Measurements from ENCODE around the gene CD109. TPM values are rescaled to one million over a fixed set of nuclear protein-coding genes. Genes with fewer than 3 reads are reported as not detected.

The CD109 gene
- total RNA-seq, 4 donors from 2014 or later = 1.3 to 3.8 (median 2.8) TPM

DNA sequence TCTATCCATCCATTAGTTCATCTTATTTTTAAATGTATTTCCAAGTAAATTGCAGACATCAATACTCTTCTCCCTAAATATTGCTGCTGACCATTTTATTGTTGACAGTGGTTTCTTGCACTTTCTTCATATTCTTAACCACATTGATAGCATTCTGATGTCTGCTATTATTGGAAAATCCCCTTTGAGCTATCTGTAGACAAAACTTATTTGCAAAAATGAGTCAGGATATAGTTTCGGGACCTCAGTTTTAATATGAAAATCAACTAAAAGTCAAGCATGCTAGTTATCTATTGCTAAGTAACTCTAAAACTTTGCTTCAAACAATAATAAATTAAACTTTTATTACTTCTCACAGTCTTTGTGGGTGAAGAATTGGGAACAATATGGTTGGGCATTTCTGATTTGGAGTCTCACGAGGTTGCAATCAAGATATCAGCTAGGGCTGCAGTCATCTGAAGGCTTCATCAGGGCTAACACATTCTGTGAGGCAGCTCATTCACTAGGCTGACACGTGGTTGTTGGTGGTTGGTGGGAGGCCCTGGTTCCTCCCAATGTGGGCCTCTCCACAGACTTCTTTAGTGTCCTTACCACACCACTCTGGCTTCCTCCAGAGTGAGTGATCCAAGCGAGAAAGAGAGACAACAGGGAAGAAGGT lies 32.7 kb downstream of the CD109 start:
- no peaks in the 10 kb centered on the region for H3K36me3 ChIP-seq
- TF ChIP-seq CTCF (IDR thresholded peaks at IDR 0.05 in 4 of 5, conservative IDR thresholded peaks at IDR 0.05 in 1 of 5) (no peak), POLR2A (IDR thresholded peaks at IDR 0.05) (no peak)
- no peaks in the 10 kb centered on the region for H3K4me1 ChIP-seq
- in situ Hi-C loops (cut with MboI; ENCODE audit: low sequenced_read_pairs in 4 of 4) = loop anchor here in 1 of 4 donors (25.0 kb wide), 1 partner anchor 1484 kb away; the partner anchor contains the start of gene COL12A1
- no peak overlapping the region for H3K4me3 ChIP-seq
- H3K9me3 ChIP-seq = no peaks in the 10 kb centered on the region
- ATAC-seq = no peak
- H3K27ac ChIP-seq = no peak overlapping the region
- no peak for DNase-seq
- intact Hi-C loops (cut with DNase I; ENCODE audit: low total_unique reads) = no loop called here
- H3K27me3 ChIP-seq = no peaks in the 10 kb centered on the region

- Histone ChIP-seq H3K27ac (no peak overlapping the region), H3K36me3 (no peaks in the 10 kb centered on the region), H3K27me3 (no peaks in the 10 kb centered on the region), H3K4me3 (no peak overlapping the region), H3K9me3 (no peaks in the 10 kb centered on the region), H3K4me1 (no peaks in the 10 kb centered on the region)
- intact Hi-C loops (cut with DNase I; ENCODE audit: low total_unique reads) = loop anchor here (10.0 kb wide), 1 partner anchor 216 kb away; no protein-coding TSS in a partner anchor
- DNase-seq (no peak), ATAC-seq (no peak)
- no peak for TF ChIP-seq POLR2A (IDR thresholded peaks at IDR 0.05)
- no peak for TF ChIP-seq CTCF (IDR thresholded peaks at IDR 0.05 in 4 of 5, conservative IDR thresholded peaks at IDR 0.05 in 1 of 5)
- in situ Hi-C loops (cut with MboI; ENCODE audit: low sequenced_read_pairs in 4 of 4) = loop anchor here (10.0 to 25.0 kb wide), 3 partner anchors 56 to 1484 kb away; partner anchors contain the start of gene COL12A1 (in 1 of the 4)
Measured at GRCh38 chr6:73731285-73731684, 35.3 kb downstream of the CD109 start.

DNA sequence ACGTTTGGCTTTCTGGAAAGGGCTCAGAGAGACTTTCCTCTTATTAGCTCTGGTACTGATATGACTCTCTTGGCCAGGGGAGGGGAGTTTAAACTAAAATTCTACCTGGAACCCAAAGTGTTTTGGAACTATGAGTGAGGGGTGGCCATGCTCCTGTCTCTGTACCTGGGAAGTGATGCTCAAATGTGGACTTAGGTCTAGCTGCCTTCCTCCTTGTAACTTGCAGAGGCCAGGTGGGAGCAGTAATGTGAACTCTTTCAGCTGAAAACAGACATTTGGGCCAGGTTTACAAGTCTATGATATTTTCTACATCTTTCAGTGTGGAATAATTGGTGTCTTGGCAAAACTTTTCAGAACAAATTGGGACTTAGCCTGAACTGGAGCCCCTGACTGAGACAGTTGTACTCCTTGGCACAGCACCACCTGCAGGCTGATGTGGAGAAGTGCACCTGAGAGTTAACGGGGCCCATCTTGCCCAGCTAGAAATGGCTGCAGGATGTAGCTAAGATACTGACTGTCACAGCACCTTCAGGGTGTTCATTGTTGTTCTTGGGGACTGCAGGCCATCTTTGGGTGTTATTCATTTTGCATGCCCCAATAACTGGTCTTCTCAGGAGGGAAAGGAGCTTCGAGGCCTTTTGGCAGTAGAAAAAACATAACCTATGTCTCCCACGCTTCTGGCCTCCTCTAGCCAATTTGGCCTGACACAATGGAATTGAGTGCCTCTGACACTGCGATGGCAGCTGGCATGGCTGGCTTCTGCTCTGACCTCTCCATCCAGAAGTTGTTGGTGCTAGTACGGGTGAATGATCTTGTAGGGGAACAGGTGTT lies 37.1 kb downstream of the CD109 start:
- no peaks in the 10 kb centered on the region for H3K27me3 ChIP-seq
- in situ Hi-C loops (cut with MboI; ENCODE audit: low sequenced_read_pairs in 4 of 4) = loop anchor here (10.0 to 25.0 kb wide), 3 partner anchors 58 to 1482 kb away; partner anchors contain the start of gene COL12A1 (in 1 of the 4)
- ATAC-seq = peak; percentile 45 to 65
- TF ChIP-seq CTCF (IDR thresholded peaks at IDR 0.05 in 4 of 5, conservative IDR thresholded peaks at IDR 0.05 in 1 of 5) (peak; percentile 55 to 77 (median 68)), POLR2A (IDR thresholded peaks at IDR 0.05) (no peak)
- intact Hi-C loops (cut with DNase I; ENCODE audit: low total_unique reads) = loop anchor here (1.0 to 10.0 kb wide), 2 partner anchors 58 to 218 kb away; no protein-coding TSS in a partner anchor
- no peaks in the 10 kb centered on the region for H3K9me3 ChIP-seq
- no peaks in the 10 kb centered on the region for H3K4me1 ChIP-seq
- peak; percentile 18 to 20 for DNase-seq
- H3K36me3 ChIP-seq = no peaks in the 10 kb centered on the region
- H3K4me3 ChIP-seq = no peak overlapping the region
- no peak overlapping the region for H3K27ac ChIP-seq

GRCh38 chr6:73733791-73734190 lies 37.8 kb downstream of the CD109 start:
- H3K27me3 ChIP-seq = no peaks in the 10 kb centered on the region
- H3K9me3 ChIP-seq = no peaks in the 10 kb centered on the region
- in situ Hi-C loops (cut with MboI; ENCODE audit: low sequenced_read_pairs in 4 of 4) = loop anchor here (10.0 to 25.0 kb wide), 3 partner anchors 59 to 1481 kb away; partner anchors contain the start of gene COL12A1 (in 1 of the 4)
- intact Hi-C loops (cut with DNase I; ENCODE audit: low total_unique reads) = loop anchor here (1.0 to 10.0 kb wide), 2 partner anchors 58 to 219 kb away; no protein-coding TSS in a partner anchor
- H3K36me3 ChIP-seq = no peaks in the 10 kb centered on the region
- H3K27ac ChIP-seq = no peak overlapping the region
- no peaks in the 10 kb centered on the region for H3K4me1 ChIP-seq
- no peak overlapping the region for H3K4me3 ChIP-seq
- no peak for ATAC-seq
- no peak for DNase-seq
- no peak for TF ChIP-seq POLR2A (IDR thresholded peaks at IDR 0.05)
- TF ChIP-seq CTCF (IDR thresholded peaks at IDR 0.05 in 4 of 5, conservative IDR thresholded peaks at IDR 0.05 in 1 of 5) = no peak

Data from gastrocnemius medialis (tissue), 4 donors.